ENCODE measurements around the gene FOXL3.

DNA sequence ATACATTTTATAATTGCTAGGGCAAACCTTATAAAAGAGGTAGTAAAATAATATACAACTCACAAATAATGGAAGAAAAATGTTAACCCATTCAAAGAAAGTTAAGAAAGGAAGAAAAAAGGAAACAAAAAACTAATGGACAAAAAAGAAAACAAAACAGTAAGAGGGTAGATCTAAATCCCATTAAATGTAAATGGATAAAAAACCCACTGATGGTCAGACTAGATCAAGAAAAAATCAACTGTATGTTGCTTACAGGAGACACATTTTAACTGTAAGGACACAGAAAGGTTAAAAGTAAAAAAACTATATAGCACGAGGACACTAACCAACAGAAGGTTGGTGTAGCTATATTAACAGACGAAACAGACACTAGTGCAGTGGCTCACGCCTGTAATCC, 18.0 kb downstream of the FOXL3 start:
- TF ChIP-seq, protein P1, sequence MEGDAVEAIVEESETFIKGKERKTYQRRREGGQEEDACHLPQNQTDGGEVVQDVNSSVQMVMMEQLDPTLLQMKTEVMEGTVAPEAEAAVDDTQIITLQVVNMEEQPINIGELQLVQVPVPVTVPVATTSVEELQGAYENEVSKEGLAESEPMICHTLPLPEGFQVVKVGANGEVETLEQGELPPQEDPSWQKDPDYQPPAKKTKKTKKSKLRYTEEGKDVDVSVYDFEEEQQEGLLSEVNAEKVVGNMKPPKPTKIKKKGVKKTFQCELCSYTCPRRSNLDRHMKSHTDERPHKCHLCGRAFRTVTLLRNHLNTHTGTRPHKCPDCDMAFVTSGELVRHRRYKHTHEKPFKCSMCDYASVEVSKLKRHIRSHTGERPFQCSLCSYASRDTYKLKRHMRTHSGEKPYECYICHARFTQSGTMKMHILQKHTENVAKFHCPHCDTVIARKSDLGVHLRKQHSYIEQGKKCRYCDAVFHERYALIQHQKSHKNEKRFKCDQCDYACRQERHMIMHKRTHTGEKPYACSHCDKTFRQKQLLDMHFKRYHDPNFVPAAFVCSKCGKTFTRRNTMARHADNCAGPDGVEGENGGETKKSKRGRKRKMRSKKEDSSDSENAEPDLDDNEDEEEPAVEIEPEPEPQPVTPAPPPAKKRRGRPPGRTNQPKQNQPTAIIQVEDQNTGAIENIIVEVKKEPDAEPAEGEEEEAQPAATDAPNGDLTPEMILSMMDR (IDR thresholded peaks at IDR 0.05) = no peak
- TF ChIP-seq POLR2A (IDR thresholded peaks at IDR 0.05) = no peak
- no peak for TF ChIP-seq POLR2AphosphoS5 (IDR thresholded peaks at IDR 0.05)
